Embryonic facial prominence (tissue), 1 donor: ENCODE data around the gene SMTNL2.
"Not testable (repeated sequence)": the region's sequence is repeated elsewhere in the genome, so short reads cannot be mapped to it uniquely, and the experiment has no call there.

Experiments used
- DNase-seq: peaks from one replicate; pipeline ENCODE4 v3.0.0-alpha.2; 2016; ENCODE audit errors: extremely low spot score

The SMTNL2 gene

DNA sequence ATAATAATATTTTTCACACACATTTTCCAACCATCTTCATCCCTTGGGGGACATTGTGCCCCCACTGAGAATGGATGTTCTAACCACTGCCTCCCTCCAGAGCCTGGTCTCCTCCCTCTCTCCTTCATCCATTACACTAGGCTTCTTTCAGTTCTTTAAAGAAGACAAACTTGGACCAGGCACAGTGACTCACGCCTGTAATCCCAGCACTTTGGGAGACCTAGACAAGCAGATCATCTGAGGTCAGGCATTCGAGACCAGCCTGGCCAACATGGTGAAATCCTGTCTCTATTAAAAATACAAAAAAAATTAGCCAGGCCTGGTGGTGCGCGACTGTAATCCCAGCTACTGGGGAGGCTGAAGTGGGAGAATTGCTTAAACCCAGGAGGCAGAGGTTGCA is 50.6 kb downstream of the SMTNL2 start:
- DNase-seq: no peak

DNA sequence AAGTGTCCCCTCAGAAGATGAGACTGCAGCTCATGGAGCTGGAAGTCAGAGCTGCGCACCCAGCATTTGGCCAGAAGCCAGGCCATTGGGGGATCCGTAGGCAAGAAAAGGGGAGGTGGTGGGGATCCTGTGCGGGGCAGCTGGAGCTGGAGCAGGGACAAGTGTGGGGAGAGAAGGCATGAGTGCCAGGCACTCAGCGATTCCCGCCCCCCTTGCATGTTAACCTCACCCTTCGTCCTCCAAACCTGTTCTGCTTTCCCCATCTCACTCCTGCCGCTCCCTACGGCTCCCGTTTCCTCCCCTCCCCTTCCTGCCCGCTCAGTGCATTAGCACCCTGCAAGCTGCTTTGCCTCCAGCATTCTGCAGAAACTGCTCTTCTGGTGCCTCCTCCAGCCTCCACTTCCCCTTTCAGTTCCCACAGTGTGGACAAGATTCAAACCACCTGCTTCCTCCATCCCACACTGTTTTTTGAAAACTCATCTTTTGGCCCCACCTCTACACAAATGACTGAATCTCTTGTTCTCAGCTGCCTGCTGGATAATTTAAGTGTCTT is 51.6 kb downstream of the SMTNL2 start:
- no peak for DNase-seq

DNA sequence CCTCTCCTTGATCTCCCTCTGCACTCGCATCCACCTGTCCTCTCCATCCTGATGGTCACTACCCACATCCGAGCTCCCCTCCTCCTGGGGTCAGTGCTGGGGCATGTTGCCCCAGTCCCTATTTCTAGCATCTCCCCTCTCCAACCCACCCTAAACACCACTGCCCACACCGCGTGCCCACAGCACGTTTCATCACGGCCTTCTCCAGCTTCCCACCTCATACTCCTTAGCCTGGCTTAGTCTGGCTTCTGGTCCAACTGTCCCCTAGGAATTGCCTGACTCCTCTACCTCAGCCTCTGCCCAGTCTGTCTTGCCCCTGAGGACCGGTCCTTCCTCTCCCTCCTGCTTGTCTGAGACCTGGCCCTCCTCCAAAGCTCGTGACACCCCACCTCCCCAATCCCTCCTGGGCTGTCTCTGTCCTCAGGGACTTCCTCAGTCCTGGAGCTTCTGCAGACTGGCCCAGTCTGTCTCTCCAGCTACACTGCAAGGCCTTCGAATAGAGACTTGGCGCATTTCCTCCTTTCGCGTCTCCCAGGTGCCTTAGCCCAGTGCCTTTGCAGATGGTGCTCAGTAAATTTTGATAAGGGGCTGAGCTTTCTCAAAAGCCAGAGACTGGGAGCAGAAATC is 52.3 kb downstream of the SMTNL2 start:
- DNase-seq: no peak

DNA sequence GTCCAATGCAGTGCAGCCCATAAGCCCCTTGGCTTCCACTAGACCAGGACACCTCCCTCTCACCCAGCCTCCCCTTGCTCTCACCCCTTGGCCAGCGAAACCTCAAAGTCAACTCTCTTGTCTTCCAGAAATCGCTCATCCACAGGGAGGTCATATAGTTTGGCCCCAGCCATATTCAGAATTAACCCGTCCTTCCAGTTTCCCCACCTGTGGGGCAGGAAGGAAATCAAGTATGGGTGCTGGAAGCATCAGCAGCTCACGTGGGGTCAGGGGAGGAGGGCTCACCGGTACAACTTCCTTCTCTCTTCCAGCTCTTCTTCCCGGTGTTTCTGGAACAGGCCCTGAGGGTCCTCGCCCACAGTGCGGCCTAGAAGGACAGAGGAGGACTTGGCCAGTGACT is 54.4 kb downstream of the SMTNL2 start:
- not testable (repeated sequence) for DNase-seq

DNA sequence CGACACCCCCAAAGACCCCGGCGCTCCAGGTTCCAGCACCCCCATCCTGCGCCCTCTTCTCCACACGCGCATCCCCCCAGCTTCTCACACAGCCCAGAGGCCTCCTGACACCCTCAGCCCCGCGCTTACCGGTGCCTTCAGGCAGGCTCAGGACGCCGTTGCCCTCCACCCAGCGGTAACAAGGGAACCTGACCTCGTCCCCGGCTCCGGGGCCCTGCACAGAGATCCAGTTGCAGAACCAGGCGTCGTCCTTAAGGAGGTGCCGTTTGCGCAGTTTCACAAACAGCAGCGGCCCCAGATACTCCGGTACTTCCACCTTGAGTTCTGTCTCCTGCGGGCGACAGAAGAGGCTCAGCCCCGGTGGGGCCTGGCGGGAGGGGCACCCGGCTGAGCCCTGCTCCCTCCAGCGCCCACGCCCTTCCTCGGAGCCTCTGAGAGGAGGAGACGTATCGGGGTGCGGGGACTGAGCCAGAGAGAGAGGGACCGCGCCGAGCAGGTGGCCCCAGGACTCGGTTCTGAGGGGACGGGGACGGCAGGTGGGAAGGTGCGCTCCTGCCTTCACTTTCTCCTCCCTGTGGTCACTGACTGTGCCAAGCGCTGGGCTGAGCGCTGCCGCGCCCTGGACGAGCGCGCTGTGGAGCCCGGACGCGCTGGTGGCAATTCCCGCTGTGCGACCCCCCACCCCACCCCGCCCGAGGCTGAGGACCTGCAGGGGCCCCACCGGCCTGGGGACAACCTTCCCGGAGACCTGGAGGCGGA is 55.2 kb downstream of the SMTNL2 start:
- DNase-seq: not testable (repeated sequence)

DNA sequence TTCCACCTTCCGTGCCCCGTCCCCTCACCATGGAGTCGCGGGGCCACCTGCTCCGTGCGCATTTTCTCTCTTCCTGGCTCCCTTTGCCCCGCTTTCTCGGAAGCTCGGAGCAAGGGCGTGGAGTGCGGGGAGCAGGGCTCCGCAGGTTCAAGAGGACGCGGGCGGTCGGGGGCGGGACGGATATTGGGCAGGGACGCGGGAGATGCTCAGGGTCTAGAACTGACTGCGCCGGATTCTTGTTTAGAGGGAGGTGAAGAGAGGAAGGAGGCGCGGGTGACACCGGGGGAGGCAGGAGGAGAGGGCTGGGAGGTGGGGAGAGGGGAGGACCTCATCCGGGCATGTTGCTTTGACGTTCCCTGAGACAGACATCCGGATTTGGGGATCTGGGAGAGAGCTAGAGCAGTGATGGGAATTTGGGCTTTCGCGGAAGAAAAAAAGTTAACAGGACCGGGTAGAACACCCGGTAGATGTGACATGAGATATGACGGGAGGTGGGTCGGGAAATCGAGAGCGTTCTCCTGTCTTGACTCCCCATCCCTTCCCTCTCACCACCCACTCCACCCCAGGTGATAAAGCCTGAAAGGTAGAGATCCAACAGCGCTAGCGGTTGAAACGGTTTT is 56.4 kb downstream of the SMTNL2 start:
- DNase-seq: not testable (repeated sequence)

DNA sequence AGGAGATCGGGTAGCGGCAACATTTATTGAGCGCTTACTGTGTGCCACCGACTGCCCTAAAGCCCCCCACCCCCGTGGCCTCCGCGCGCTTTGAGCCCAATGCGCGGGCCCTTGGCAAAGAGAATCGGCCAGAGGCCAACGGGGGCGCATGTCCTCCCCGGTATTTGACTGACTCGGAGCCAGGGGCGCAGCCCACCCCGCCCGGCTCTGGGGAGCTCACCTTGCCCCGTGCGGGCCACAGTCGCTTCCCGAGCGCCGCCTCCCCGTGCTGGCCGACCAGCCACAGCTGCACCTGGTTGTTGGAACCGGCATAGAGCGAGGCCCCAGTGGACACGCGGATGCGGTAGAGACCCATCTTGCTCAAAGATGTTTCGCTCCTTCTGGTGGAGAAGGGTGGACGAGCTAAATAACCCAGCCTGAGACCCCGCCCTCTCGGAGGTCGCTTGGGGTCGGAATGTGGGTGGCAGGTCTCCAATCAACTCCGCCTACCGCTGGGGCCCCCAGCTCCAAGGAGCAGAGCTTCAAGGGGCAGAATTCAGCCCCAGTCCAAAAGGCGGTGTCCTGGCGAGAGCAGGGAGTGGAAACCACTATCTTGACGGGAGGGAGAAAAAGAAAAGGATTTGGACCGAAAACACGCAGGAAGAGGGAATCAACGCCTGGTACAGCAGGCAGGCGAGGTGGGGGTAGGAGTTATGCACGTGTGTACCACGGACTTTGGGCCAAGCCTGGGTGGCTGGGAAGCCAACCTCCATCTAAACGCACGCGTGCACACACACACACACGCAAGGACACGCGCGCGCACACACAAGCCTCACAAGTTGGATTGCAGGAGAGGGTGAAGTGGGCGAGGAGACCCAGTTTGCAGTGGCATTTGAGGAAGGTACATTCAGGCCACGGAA is 57.2 kb downstream of the SMTNL2 start, which contains the start of gene ALOX15:
TSS of gene ALOX15 (minus strand) at position 382 of the 899 bp plus-strand sequence. CDS start at position 355, 27 bp downstream.
- DNase-seq: no peak

DNA sequence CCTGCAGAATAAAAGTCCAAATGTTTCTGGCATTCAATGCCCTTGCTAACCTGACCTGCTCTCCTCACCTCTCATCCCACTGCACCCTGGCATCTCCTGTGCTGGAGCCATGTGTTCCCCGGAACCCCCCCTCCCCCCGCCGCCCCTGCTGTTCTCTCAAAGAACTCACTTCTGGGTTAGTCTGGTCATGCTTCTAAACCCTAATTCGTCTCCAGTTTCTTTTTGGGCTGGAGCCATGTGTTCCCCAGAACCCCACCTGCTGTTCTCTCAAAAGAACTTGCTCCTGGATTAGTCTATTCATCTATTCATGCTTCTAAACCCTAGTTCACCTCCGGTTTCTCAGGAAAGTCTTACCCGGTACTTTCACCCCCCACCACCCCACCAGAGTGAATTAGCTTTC is 58.0 kb downstream of the SMTNL2 start:
- DNase-seq: peak; percentile 31

DNA sequence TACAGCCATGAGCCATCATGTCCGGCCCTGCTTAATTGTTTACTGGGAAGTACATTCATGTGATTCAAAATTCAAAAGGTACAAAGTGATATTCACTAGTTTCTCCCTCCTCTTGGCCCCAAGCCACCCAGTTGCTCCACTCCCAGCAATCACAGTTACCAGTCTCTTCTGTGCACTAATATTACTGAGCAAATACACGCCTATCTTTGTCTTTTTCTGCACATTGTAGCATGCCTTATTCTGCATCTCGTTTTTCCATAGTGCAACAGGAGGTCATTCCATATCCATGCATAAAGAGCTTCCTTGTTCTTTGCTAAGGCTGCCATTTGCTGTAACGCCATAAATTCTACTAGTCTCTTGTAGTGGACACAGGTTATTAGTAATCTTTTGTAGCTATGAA is 59.3 kb downstream of the SMTNL2 start:
- DNase-seq: no peak

DNA sequence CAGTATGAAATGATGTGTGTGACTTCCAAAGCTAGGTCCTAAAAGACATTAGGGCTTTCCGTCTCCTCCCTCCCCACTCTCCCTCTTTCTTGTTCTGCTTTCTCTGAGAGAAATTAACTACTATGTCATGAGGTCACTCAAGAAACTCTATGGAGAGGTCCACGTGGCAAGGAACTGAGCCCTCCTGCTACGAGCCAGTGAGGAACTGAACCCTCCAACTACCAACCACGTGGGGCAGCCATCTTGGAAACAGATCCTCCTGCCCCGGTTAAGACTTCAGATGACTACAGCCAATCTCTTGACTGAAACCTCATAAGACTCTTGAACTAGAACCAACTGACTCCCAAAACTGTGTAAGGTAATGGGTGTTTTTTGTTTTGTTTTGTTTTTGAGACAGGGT is 61.3 kb downstream of the SMTNL2 start:
- DNase-seq: no peak

DNA sequence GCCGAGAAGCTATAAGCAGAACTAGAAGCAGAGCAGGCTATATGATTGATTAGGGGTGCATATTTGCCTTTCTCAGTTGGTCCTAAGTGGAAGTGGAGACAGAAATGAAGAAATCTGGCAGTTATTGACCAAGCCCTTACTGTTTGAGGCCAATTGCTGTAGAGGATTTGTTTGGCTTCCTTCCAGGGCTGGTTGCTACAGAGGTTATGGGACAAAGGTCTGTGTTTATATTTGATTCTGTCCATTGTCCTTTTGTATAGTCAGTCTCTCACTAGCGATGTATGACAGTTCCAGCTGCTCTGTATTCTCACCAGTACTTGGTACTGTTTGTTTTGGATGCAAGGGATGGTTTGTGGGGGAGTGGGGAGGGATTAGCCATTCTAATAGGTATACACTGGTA is 64.4 kb downstream of the SMTNL2 start:
- DNase-seq: no peak

DNA sequence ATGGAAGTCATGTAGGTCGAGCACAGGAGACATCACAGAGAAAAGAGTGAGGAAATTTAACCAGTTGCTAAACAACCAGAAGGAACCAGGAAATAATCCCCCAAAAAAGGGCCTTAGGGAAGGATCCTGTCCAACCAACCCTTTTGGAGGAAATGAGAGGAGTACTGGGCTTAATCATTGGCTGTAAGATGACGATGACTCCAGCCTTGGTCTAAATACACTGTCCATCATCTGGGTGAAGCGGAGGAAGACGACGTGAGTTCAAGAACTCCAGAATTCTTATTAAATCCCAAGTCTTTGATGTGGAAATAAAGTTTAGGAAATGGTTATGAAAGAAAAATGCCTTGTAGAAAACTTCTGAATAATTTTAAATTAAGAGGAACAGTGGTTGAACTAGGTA is 68.7 kb downstream of the SMTNL2 start:
- no peak for DNase-seq

DNA sequence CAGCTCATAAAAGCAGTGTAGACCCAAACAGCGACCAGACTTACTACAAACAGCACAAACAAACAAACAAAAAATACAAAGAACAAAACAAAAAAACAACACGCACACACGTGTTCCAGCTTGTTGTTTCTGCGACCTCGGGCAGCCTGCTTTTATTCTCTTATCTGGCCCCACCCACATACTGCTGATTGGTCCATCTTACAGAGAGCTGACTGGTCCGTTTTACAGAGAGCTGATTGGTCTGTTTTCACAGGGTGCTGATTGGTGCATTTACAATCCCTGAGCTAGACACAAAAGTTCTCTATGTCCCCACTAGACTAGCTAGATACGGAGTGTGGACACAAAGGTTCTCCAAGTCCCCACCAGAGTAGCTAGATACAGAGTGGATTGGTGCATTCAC is 71.6 kb downstream of the SMTNL2 start:
- DNase-seq: not testable (repeated sequence)

DNA sequence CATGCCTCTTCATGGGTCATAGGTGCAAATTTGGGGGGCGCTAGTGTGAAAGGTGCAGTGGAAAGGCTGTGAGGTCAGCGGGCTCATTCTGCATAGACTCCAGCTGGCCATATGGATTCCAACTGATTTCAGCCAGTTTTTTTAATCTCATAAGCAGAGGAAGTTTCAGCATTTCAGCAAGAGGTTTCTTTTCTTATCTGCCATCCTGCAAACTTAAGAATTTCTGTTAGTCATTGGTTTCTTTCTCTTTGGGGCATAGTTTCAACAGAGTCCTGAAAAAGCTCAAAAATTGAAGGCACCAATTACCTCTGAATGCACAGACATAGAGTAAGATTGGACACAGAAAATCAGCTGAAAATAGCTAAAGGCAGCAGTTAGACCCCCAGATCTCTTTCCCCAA is 73.3 kb downstream of the SMTNL2 start:
- no peak for DNase-seq
